AML-193 (cell line): ENCODE data around the gene CKS1B.

Experiments used
- DNase-seq, 2 experiments: peaks; one replicate each; lab custom pipeline; 2025; lab: John Stamatoyannopoulos, UW

The CKS1B gene

GRCh38 chr1:154974102-154974807, at the start of gene CKS1B:
Gene CKS1B, plus strand, starts transcription at chr1:154974681. Its CDS starts 65 bp downstream, at chr1:154974746.
- DNase-seq, result peak; percentile 99

- peak; percentile 57 to 69 for DNase-seq
Observed at GRCh38 chr1:154925335-154926170, 48.9 kb upstream of the CKS1B start.

- no peak for DNase-seq
Observed at GRCh38 chr1:154926201-154926600, 48.3 kb upstream of the CKS1B start.

GRCh38 chr1:154931940-154932487, 42.5 kb upstream of the CKS1B start:
- DNase-seq, result no peak

GRCh38 chr1:154934358-154934948, 40.0 kb upstream of the CKS1B start:
- no peak for DNase-seq

DNA sequence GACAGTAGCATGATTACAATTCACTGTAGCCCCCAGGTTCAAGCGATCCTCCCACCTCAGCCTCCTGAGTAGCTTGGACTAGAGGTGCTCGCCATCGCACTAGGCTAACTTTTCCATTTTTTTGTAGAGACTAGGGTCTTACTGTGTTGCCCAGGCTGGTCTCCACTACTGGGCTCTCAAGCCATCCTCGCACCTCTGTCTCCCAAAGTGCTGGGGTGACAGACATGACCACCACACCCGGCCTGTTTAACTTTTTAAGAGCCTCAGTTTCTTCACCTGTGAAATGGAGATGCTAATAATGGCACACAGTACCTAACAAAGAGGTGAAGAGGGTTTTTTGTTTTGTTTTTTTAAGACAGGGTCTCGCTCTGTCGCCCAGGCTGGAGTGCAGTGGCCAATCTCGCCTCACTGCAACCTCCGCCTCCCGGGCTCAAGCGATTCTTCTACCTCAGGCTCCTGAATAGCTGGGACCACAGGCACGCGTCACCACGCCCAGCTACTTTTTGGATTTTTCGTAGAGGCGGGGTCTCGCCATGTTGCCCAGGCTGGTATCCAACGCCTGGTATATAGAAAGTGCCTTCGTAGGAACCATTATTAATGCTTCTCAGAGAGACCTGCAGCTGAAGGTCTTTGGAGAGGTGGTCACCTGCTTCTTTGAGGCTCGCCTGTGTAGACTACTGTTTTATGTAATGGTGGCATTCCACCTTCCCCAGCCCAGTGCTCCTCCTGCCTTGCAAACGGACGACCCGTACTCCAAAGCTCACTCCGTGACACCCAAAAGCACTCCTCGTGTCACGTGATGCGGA, 38.5 kb upstream of the CKS1B start:
- no peak for DNase-seq

- peak; percentile 87 to 92 for DNase-seq
Observed at GRCh38 chr1:154936555-154937084, 37.9 kb upstream of the CKS1B start, which contains the start of gene PMVK. Gene PMVK, minus strand, starts transcription at chr1:154936719. Its CDS starts 34 bp downstream, at chr1:154936685.

- DNase-seq, result peak; percentile 82 to 87
Observed at GRCh38 chr1:154937085-154937987, 37.1 kb upstream of the CKS1B start.

DNA sequence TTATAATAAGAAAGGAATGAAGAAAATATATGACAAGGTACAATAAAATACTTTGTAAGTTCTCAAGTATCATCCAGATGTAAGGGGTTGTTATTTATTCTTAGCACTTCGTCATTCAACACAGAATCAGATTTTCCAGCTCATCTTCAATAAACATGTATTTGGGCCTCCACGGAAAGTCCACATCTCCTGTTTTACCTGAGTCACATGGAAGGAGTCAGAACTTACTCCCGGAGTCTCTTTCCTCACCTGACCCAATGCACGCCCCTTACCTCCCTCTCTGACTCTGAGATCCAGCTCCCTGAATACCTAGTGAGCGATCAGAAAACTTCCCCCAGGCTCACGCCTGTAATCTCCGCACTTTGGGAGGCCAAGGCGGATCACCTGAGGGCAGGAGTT, 36.5 kb upstream of the CKS1B start:
- DNase-seq, result no peak

DNA sequence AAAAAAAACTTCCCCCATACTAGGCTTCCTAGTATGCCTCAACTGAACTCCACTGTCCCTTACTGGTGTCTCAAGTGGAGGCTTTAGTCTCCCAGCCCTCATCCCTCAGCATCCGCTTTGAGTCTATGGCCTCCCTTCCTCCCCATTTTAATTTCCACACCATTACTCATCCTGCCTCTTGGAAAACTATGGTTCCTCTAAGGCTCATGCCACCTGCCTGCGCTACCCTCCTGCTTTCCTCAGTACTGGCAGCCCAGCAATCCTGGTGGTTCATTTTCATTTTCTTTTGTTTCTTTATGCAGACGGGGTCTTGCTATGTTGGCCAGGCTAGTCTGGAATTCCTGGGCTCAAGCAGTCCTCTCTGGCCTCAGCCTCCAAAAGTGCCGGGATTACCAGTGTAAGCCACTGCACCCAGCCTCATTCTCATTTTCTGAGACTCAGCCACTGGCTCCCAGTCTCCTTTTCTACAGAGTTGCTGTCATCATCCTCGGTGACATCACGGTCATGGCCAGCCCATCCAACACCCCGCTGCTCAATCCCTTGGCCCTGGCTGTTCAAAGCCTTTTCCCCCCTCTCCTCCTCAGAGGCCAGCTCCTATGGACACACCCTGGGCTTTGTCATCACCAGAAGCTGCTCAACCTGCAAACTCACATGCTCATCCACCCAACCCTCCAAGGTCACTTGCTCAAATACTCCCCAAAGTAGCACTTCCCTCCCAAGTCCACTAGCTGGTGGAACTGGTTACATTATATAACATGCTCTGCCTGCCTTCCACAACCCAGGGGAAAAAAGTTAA, 35.7 kb upstream of the CKS1B start:
- DNase-seq, result no peak

- no peak for DNase-seq
Observed at GRCh38 chr1:154940213-154940560, 34.3 kb upstream of the CKS1B start.

GRCh38 chr1:154940651-154941194, 33.8 kb upstream of the CKS1B start:
- no peak for DNase-seq

GRCh38 chr1:154941333-154942013, 33.0 kb upstream of the CKS1B start:
- DNase-seq, result no peak

- peak; percentile 57 to 67 for DNase-seq
Observed at GRCh38 chr1:154943649-154944400, 30.7 kb upstream of the CKS1B start.

DNA sequence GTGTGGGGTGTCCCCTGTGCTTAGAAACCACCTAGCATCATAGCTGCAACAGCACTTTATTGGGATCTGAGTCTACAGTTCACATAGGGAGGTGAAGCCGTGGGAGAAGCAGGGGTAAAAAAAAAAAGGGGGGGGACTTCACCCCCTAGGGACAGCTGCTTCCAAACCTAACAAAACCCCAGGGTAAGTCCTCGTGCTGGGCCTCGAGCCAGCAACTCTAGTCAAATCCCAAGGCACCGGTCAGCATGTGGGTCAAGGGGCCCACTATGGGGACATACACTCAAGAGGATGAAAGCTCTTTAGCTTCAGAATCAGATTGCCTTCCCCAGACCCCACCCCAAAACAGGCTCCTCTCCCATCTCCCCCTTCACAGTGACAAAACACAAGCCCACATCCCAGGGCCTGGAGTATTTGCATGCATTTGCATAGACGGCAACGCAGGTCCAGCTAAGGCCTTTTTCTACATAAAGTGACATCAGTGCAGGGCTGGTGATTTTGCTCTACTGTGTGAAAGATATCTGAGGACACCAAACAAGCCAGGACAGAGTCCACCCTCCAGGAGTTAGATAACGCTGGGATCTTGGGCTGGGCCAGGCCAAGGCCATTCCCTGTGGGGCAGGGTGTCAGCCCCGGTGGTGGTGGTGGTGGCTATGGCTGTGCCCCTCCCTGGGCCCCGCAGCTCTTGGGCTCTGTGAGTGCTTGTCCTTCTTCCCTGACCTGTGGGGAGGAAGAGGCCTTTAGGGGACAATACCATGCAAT, 29.9 kb upstream of the CKS1B start:
- DNase-seq, result no peak

DNA sequence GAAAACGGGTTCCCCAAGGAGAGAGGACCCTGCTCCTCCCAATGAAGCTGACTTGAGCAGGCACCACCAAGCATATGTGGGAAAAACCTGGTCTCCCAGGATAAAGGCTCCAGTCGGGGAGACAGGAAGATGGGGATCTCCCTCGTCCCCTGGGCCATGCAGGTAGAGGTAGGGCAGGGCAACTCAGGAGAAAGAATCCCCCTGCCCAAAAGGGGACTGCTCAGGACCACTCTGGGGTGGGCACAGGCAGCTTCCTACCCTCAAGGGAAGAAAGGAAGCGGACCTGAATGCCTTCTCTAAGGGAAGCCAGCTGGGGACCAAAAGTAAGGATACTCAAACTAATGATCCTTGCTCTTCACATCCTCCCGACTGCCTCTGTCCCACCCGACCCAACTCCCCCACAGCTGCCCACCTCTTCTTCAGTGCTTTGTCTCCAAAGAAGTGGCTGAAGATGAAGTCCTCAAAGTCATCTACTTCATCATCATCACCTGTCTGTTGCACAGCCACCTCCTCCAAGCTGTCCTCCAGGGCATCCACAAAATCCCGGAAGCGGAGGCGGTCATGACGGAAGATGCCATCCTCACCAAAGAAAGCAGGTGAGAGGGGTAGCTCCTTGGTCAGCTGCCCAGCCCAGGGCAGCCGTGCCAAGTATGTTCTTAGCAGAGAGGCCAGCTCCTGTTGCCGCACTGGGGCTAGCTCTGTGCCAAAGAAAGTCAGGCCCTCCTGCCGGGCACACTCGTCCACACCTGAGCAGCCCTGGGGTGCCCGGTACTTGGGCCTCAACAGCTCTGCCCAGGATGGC, 29.1 kb upstream of the CKS1B start:
- DNase-seq, result no peak
